GM19452 (cell line): ENCODE results near the gene MDFIC.
A peak's percentile ranks its signal among the peaks of the same experiment; 100 is the strongest.
"Not testable (repeated sequence)": the region's sequence is repeated elsewhere in the genome, so short reads cannot be mapped to it uniquely, and the experiment has no call there.

Experiments used
- ATAC-seq: cut with Tn5 transposase; IDR thresholded peaks from one replicate; pipeline ENCODE4 v1.9.1; 2021; ENCODE audit not compliant: unreplicated experiment

The MDFIC gene, protein sequence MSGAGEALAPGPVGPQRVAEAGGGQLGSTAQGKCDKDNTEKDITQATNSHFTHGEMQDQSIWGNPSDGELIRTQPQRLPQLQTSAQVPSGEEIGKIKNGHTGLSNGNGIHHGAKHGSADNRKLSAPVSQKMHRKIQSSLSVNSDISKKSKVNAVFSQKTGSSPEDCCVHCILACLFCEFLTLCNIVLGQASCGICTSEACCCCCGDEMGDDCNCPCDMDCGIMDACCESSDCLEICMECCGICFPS

DNA sequence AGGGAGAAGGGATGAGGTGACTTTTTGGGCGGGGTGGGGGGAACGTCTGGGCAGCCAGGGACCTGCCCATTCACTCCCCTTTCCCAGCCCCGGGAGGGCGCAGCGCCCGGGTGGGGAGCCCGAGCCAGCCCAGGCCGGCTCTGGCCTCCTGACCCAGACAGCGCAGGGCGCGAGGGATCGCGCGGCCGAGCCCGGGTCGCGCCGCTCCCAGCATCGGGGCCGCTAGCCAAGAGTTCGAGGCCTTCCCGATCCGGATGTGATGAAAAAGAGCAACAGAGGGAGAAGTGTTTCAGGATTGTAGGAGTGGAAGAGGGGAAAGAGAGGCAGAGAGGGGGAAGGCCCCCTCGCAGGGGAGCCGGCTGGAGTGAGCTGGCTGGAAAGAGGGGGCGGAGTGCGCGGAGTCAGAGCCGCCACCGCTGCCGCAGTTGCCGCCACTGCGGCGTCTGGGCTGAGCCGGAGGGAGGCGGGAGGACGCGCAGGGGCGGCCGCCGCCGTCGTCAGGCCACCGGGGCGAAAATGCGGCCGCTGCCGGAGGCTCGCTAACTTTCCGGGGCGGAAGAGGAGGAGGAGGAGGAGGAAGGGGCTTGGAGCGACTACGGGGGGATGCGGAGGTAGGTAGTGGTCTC, at the start of gene MDFIC:
Gene MDFIC (plus strand): TSS at position 69 of the 626 bp plus-strand sequence. CDS start 940 bp downstream, outside the sequence.
- peak; percentile 49 for ATAC-seq

DNA sequence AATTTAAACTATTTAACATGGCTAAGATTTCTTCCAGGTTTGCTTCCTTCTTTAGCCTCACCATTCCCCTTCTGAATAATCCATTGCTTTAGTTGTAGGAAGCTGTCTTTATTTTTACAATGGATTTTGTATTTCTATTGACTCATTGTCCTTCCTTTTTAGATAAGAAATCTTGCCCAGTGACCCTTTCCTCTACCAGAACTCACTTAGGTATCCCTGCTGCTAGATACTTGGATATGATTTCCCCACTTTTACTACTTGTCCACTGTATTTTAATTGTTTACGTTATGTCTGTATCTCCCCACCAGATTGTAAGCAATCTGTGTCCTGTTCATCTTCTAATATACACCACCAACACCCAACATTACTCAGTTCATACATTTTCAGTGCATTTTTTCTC, 47.7 kb upstream of the MDFIC start:
- ATAC-seq = no peak

DNA sequence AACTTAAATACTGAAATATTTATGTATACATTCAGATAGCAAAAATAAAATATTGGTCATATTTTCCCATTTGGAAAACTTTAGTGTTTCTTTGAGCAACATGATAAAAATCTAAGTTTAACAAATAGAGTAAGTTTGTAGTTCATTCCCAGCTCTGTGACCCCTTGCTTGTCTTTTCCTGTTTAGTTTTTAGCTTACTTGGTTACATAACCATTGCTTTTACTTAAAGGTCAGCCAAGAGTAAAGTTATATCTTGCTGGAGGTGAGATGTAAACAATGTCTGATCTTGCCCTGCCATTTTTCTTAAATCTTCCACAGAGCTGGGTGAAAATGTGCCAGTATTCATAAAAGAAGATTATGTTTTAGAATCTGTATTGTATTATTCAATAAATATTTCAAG, 46.7 kb upstream of the MDFIC start:
- ATAC-seq = no peak

DNA sequence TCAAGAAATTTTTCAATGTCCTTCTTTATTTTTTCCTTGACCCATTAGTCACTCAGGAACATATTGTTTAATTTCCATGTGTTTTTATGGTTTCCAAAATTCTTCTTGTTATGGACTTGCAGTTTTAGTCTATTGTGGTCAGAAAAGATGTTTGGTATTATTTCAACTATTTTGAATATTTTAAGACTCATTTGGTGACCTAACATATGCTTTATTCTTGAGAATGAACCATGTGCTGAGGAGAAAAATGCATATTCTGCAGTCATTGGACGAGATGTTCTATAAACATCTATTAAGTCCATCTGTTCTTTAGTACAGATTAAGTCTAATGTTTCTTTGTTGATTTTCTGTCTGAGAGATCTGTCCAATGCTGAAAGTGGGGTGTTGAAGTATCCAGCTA, 42.3 kb upstream of the MDFIC start:
- ATAC-seq = no peak

DNA sequence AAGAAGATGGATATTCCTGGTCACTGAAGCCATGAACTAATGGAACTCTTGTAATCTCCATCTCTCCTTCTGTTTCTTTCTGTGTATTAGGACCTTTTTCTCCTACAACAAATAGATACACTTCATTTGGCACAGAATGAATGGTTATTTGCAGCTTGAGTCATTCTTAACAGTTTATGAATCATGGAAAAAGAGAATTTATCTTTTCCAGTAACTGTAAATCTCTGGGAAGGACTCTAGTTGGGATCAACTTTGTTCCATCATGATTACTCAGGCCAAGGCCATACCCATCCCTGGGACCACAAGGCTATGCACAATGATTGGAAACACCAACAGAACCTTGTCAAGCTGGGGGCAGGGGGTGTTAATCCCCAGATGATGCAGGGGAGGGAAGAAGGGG, 36.1 kb upstream of the MDFIC start:
- no peak for ATAC-seq

DNA sequence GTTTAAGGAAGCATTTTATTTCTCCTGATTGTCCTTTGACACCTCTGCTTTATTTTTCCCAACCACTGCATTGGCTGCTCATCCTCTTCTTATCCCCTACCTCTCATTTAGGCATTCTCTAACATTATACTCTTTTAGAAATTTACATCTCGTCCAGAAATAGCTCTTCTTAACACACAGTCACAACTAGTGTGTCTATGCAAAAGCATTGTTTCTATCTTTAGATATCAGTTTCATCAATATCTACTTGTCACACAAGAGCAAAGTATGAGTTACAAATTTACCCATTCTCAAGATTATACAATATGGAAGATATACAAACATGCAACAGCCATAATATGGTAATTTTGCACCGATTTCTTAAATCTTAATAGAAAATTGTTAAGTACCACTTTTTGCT, 35.7 kb upstream of the MDFIC start:
- no peak for ATAC-seq

DNA sequence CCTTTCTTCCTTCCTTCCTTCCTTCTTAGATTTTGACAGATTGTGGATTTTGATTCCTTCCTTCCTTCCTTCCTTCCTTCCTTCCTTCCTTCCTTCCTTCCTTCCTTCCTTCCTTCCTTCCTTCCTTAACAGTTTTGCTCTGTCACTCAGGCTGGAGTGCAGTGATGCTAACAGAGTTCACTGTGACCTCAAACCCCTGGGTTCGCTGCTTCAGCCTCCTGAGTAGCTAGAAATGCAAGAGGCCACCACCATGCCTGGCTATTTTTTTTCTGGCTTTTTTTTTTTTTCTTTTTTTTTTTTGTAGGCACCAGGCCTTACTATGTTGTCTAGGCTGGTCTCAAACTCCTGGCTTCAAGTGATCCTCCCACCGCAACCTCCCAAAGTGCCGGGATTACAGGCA, 32.8 kb upstream of the MDFIC start:
- not testable (repeated sequence) for ATAC-seq

DNA sequence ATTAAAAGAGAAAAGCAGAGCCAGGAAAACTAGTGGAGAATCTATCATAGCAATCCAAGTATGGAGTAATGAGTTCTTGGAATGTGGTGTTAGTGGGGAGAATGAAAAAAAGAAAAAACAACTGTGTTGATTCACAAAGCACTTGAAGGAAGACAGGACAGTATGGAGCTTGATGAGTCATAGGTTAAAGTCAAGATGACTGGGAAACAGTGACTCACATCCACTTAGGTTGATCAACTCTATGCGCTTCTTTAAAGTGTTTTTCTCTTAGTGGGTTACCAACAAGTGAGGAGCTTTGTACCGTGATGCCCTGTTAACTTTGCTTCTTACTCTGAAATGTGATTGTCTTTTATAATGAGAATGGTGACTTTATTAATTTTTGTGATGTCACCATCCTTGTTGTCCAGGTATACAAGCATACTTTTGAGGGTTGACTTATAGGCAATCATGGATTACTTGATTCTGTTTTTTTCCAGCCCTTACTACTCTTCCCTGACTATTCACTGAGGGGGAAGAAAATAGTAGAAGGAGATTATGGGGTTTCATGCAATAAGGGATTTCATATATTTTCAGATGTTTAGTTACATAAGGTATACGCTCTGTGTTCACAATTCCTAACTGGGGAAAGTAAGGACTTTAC, 32.1 kb upstream of the MDFIC start:
- no peak for ATAC-seq

DNA sequence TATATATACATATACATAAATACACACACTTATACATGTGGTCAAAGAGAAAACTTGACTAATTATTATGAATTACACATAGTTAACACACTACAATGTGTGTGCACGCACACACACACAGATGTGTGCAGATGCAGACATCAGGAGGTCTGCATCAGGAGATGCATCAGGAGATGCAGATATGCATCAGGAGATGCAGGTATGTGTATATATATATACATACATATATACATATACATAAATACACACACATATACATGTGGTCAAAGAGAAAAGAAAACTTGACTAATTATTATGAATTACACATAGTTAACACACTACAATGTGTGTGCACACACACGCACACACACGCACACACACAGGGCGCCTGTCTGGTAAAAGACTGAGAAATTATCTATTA, 31.3 kb upstream of the MDFIC start:
- no peak for ATAC-seq

DNA sequence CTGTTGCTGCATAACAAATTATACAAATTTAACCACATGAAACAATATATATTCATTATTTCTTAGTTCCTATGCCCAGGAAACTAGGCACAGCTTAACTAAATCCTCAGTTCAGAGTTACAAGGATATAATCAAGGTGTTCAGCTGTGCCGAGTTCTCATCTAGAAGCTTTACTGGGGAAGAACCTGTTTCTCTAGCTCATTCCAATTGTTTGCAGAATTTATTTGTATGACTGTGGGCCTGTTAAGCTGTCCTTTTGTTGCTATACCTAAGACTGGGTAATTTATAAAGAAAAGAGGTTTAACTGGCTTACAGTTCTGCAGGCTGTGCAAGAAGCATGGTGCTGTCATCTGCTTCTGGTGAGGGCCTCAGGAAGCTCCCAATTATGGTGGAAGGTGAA, 21.8 kb upstream of the MDFIC start:
- no peak for ATAC-seq

DNA sequence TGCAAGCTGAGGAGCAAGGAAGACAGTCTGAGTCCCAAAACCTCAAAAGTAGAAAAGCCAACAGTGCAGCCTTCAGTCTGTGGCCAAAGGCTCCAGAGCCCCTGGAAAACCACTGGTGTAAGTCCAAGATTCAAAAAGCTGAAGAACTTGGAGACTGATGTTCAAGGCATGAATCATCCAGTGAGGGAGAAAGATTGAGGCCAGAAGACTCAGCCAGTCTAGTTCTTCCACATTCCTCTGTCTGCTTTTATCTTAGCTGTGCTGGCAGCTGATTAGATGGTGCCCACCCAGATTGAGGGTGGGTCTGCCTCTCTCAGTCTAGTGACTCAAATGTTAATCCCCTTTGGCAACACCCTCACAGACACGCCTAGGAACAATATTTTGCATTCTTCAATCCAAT, 20.1 kb upstream of the MDFIC start:
- ATAC-seq = no peak

DNA sequence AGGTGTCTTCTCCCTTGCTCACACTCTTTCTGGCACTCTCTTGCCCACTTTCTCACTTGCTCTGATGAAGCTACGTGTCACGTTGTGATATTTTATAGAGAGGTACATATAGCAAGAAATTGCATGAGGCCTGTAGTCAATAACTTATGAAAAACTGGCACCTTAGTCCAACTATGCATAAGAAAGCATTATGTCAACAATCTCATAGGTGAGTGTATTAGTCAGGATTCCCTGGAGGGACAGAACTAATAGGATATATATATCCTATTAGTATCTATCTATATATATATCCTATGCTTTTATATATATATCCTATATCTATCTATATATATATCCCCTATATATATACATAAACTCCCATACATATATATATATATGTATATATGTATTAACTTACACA, 18.8 kb upstream of the MDFIC start:
- no peak for ATAC-seq

DNA sequence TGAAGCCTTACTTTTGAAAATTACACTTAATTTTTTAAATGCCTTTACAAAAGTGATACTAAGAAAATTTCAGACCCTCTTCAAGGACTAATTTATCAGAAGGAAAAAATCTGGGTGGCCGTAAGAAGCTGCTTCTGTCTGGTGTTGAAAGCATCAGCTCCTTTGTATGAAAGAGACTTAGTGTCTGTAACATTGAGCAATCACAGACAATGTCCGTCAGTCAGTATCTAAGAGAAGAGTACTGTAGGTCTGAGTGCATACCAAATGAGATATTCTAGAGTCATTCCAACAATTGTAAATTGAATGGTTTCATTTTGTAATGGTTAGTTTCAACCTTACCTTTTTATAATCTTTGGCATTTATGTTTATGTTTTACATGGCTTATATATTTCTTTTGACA, 11.1 kb upstream of the MDFIC start:
- ATAC-seq = no peak

DNA sequence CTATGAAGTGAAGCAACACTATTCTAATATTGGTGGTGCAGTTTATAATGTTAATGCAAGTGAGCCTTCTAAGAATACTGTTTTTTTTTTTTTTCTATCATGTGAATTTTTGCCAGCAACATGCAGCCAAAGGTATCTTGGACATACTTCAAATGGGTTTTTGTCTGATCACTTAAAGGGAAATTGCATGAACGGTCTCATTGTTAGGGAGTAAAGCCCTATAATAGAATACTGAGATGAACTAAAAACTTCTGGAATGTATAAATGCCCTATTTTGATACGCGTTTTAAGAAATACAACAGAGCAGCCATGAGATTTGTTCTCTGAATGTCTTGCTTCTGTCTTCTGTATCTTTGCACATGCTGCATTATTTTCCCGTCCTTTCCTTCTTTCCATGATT, 10.5 kb upstream of the MDFIC start:
- no peak for ATAC-seq

DNA sequence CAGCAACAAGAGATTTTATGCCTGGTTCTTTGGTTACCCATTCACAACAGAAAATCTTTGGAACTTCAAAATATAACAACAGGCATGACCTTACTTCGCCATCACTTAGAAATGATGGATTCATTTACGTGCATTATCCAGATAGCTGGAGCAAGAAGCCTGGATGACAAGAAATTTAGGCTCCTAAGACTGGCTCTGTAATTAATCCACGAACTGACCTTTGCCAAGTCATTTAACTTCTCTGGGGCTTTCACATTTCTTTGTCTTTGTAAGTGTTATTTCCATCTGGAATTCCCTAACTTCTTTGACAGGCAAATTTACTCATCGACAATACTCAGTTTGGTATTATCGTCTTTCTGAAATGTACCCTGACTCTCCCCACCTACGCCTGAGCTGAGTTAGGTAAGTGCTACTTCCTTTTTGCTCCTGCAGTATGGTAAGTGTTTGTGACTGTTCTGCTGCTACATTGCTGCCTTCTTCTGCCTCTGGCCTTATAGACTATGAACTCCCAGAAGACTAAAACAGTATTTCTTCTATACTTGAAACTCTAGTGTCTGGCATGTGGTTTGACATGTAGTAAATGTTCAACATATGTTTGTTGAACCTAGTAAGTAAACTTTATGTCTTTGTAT, 5.5 kb upstream of the MDFIC start:
- ATAC-seq = peak; percentile 90

DNA sequence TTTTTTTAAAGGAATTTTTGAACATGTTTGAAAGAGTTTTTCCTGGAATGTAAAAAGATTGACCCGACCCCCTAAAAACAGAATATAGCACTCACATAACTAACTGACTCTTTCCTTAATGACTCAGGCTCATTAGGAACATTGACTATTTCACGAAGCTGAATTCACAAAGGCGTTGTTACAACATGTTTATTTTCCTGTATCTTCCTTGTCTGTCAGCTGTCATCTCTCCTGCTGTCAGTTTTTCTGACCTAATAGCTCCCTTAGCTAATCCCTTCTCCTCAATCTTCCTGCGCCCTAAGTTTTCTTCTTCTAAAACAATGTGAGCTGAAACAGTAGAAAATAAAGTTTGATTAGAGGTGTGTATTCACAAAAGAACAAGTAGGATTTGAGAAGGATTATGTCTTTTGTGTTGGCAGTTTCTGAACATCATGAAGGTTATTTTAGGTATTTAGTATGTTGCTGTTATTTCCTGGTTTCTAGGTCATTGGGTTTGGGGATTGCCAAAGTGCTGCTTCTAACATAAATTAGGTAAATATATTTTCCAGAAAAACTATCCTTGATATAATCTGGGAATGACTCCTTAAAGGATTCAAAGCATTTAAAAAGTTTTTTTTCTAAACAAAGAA, 4.6 kb upstream of the MDFIC start:
- no peak for ATAC-seq

DNA sequence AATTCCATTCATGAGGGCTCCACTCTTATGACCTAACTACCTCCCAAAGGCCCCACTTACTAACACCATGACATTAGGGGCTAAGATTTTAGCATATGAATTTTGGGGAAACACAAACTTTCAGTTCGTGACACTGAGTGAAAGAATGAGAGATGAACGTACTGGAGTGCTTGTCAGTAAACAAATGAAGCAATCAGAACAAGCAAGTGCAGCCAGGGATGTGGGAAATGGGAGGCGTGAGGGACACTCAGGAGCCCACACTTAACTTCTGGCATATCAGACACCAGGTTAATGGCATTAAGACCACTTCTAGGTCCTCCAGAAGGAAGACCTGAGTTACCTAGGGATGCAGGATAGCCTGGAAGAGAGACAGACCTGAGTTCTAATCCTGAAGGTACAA, 2.3 kb upstream of the MDFIC start:
- ATAC-seq = no peak

DNA sequence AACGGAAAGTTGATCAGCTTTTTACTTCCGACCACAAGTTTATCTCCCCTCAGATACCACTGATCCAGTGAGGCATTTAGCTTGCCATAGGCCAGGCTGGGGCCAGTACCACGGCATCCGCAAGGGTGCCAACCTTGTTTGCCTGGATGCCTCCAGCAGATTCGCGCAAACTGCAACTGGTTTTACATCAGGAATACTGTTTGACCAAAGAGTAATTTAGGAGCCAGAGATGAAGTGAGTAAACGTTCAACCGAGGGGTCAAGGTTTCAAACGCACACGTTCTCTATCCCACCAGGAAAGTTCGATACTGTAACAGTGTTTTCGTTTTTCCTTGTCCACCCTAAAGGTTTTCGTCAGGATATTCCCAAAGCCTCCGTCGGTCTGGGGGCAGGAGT, 266 bp upstream of the MDFIC start:
- no peak for ATAC-seq

DNA sequence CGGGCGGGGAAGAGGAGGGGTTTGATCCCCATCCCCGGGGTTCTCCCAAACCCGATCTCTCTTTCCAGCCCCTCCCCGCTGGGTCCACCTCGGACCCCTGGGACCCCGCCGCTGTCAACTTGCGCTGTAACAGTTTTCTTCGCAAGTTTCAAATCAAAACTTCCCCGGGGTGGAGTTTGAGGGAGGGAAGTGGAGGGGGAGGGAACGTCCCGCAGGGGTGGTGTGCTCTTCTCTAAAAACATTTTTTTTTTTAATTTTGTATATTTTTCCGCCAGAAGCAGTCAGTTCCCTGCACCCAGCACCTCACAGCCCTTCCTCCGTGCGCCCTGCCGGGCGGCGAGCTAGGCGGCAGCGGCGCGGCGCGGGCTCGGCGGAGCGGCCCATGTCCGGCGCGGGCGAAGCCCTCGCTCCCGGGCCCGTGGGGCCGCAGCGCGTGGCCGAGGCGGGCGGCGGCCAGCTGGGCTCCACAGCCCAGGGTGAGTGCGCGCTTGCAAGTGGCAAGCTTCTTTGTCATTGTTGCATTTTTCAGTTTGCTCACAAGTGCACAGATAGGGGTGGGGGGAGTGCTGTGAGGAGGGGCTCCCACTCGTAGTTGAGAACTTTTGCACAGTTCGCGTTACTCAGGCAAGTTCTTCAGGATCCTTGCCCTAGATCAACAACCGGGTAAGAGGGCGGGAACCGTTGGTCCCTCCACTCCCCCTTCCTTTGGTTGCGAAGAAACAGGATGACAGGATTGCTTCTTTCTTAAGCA, 933 bp downstream of the MDFIC start:
- peak; percentile 28 for ATAC-seq

DNA sequence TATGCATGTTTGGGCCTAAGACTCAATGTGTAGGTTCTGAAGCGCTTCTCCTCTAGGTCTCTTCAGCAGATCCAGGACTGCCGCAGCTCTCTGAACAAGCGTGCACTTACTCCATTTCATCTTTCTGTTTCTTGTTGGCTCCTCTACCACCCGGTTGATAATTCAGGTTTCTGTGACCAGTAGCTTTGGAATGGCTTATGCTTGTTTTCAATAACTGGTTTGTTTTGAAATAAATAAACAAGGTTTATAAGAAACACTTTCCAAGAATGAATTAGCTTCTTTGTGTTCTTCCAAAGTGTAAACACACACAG, 1.5 kb downstream of the MDFIC start:
- no peak for ATAC-seq

DNA sequence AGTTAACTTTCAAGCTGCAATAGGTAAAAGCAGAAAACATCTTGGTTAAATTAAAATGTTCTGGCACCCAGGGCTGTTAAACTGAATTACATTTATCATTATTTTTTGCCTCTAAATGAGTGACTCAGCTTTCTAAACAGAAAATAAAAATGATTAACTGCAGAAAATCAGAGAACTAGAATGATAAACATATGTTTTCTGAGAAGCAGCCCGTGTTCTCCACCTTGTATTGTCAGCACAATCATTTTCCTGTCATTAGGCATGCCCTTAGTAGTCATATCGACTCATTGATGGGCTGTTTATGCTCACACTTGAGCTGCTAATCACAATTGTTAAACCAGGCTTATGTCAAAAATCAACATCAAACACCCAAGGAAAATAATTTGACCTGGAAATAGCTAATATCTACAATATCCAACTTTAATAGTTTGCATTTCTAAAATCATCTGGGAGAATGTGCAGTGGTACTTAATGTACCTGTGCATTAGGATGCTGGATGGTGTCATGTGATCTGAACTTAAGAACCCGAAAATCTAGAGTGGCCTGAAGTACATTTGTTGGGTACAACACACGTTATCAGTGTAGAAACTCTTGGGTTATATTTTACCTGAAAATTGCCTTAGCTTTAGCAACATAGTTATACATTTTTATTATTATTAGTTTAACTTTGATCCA, 2.3 kb downstream of the MDFIC start:
- peak; percentile 17 for ATAC-seq
